Spleen (tissue), 7 donors: ENCODE data around the gene PAX5.

ENCODE experiments used
- CTCF ChIP-seq, 11 experiments: fragments of 200-600 bp in 7 of 11; fragments of 450-650 bp in 4 of 11; sonication (generic) in 4 of 11; IDR thresholded peaks in 8 of 11; conservative IDR thresholded peaks in 3 of 11; 1 replicate in 7 of 11; 2 replicates in 4 of 11; pipeline versions ENCODE4 v1.4.0 to v1.8.0; 2016 to 2021; ENCODE audit warnings: antibody characterized with exemption in 11 of 11, inconsistent platforms in 4 of 11, mild to moderate bottlenecking in 1 of 11
- POLR2A ChIP-seq, 3 donors: fragments of 450-650 bp; IDR thresholded peaks; one replicate each; pipeline ENCODE4 v1.5.1; 2017; ENCODE audit warnings: antibody characterized with exemption in 3 of 3, mild to moderate bottlenecking in 1 of 3
- POLR2AphosphoS5 ChIP-seq, 3 donors: sonication (generic); formaldehyde crosslinking; IDR thresholded peaks; one replicate each; pipeline ENCODE4 v1.5.1; 2017; ENCODE audit warnings: antibody characterized with exemption in 3 of 3
- donor health status: DM: no; HTN: no; CAD: no; lungs with moderate emphysema.
- donor health status: DM: no; HTN: no; CAD: no.
- donor health status: DM: no; HTN: no; CAD: no.

GRCh38 chr9:36798350-36799065, 235.6 kb downstream of the PAX5 start:
- no peak for TF ChIP-seq CTCF (IDR thresholded peaks at IDR 0.05 in 8 of 11, conservative IDR thresholded peaks at IDR 0.05 in 3 of 11)
- TF ChIP-seq POLR2A (IDR thresholded peaks at IDR 0.05), result no peak
- TF ChIP-seq POLR2AphosphoS5 (IDR thresholded peaks at IDR 0.05), result no peak
